Liver (tissue), 3 donors: ENCODE data around the gene SEC31A.

Source experiments
- GABPA ChIP-seq, 2 donors: IDR thresholded peaks in 1 of 2; conservative IDR thresholded peaks in 1 of 2; 2 replicates each; pipeline ENCODE4 v1.6.1; 2016; ENCODE audit warnings: antibody characterized with exemption in 2 of 2, mild to moderate bottlenecking in 1 of 2, moderate library complexity in 1 of 2
- RAD21 ChIP-seq, 2 donors: IDR thresholded peaks; 2 replicates each; pipeline ENCODE4 v1.6.1; 2016; ENCODE audit warnings: antibody characterized with exemption in 2 of 2, mild to moderate bottlenecking in 2 of 2
- RXRA ChIP-seq, 2 donors: IDR thresholded peaks; 2 replicates each; pipeline ENCODE4 v1.6.1; 2017 to 2018; ENCODE audit warnings: antibody characterized with exemption in 2 of 2, mild to moderate bottlenecking in 1 of 2
- YY1 ChIP-seq: IDR thresholded peaks from 2 replicates; pipeline ENCODE4 v1.6.1; 2016; ENCODE audit warnings: antibody characterized with exemption, mild to moderate bottlenecking
- TF ChIP-seq, protein P1 (sequence below): IDR thresholded peaks from 2 replicates; pipeline ENCODE4 v1.6.1; 2016; ENCODE audit warnings: antibody characterized with exemption
- TF ChIP-seq, protein P2 (sequence below): fragments of 150-350 bp; IDR thresholded peaks from 2 replicates; pipeline ENCODE4 v1.5.1; 2017; ENCODE audit warnings: improper control_type of control experiment, low read depth, low read length; ENCODE audit not compliant: missing input control
- donor health status: healthy.
- donor health status: healthy.

DNA sequence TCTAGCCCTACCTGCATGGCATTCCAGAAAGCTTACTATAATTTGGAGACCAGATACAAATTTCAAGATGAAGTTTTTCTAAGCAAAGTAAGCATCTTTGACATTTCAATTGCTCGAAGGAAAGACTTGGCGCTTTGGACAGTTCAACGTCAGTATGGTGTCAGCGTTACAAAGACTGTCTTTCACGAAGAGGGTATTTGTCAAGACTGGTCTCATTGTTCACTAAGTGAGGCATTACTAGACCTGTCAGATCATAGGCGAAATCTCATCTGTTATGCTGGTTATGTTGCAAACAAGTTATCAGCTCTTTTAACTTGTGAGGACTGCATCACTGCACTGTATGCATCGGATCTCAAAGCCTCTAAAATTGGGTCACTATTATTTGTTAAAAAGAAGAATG, 27.1 kb upstream of the SEC31A start:
- TF ChIP-seq, protein P1, sequence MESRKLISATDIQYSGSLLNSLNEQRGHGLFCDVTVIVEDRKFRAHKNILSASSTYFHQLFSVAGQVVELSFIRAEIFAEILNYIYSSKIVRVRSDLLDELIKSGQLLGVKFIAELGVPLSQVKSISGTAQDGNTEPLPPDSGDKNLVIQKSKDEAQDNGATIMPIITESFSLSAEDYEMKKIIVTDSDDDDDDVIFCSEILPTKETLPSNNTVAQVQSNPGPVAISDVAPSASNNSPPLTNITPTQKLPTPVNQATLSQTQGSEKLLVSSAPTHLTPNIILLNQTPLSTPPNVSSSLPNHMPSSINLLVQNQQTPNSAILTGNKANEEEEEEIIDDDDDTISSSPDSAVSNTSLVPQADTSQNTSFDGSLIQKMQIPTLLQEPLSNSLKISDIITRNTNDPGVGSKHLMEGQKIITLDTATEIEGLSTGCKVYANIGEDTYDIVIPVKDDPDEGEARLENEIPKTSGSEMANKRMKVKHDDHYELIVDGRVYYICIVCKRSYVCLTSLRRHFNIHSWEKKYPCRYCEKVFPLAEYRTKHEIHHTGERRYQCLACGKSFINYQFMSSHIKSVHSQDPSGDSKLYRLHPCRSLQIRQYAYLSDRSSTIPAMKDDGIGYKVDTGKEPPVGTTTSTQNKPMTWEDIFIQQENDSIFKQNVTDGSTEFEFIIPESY, result no peak
- TF ChIP-seq, protein P2, sequence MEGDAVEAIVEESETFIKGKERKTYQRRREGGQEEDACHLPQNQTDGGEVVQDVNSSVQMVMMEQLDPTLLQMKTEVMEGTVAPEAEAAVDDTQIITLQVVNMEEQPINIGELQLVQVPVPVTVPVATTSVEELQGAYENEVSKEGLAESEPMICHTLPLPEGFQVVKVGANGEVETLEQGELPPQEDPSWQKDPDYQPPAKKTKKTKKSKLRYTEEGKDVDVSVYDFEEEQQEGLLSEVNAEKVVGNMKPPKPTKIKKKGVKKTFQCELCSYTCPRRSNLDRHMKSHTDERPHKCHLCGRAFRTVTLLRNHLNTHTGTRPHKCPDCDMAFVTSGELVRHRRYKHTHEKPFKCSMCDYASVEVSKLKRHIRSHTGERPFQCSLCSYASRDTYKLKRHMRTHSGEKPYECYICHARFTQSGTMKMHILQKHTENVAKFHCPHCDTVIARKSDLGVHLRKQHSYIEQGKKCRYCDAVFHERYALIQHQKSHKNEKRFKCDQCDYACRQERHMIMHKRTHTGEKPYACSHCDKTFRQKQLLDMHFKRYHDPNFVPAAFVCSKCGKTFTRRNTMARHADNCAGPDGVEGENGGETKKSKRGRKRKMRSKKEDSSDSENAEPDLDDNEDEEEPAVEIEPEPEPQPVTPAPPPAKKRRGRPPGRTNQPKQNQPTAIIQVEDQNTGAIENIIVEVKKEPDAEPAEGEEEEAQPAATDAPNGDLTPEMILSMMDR, result no peak
- no peak for TF ChIP-seq RAD21 (IDR thresholded peaks at IDR 0.05)
- no peak for TF ChIP-seq YY1
- TF ChIP-seq RXRA (IDR thresholded peaks at IDR 0.05), result no peak
- TF ChIP-seq GABPA (IDR thresholded peaks at IDR 0.05 in 1 of 2, conservative IDR thresholded peaks at IDR 0.05 in 1 of 2), result no peak
